Tibial artery (tissue), 4 donors: ENCODE measurements around the gene LCE6A.

Source experiments
- DNase-seq, 2 donors: peaks; one replicate each; pipeline ENCODE4 v3.0.0-alpha.2; 2019
- H3K27ac ChIP-seq, 2 donors: fragments of 200-600 bp; sonication (generic) in 1 of 2; 1 replicate in 1 of 2; 2 replicates in 1 of 2; pipeline ENCODE4 v1.5.1; 2018 to 2019; ENCODE audit warnings: mild to moderate bottlenecking in 1 of 2
- H3K27me3 ChIP-seq, 2 donors: fragments of 200-600 bp; sonication (generic) in 1 of 2; one replicate each; pipeline versions ENCODE4 v1.5.1 to v1.6.0; 2016 to 2019
- H3K36me3 ChIP-seq, 3 donors: fragments of 200-600 bp; sonication (generic) in 2 of 3; one replicate each; pipeline ENCODE4 v1.5.1; 2016 to 2019; ENCODE audit warnings: mild to moderate bottlenecking in 2 of 3
- H3K4me1 ChIP-seq, 4 donors: fragments of 200-600 bp; sonication (generic) in 2 of 4; 1 replicate in 3 of 4; 2 replicates in 1 of 4; pipeline ENCODE4 v1.5.1; 2016 to 2019
- H3K4me3 ChIP-seq, 2 donors: fragments of 200-600 bp; sonication (generic) in 1 of 2; 1 replicate in 1 of 2; 2 replicates in 1 of 2; pipeline ENCODE4 v1.5.1; 2018 to 2019; ENCODE audit warnings: mild to moderate bottlenecking in 2 of 2
- H3K9me3 ChIP-seq, 3 donors: fragments of 200-600 bp; sonication (generic) in 1 of 3; one replicate each; pipeline ENCODE4 v1.5.1; 2016 to 2019
- intact Hi-C: fragments of 100-400 bp; cut with DNase I; formaldehyde crosslinking; loops from one replicate; pipeline ENCODE4 v1.15.0; 2023; ENCODE audit warnings: low total_unique reads
- TF ChIP-seq, protein P1 (sequence below), 2 experiments: fragments of 200-600 bp in 1 of 2; fragments of 450-650 bp in 1 of 2; IDR thresholded peaks; one replicate each; pipeline ENCODE4 v1.5.1; 2017 to 2019; ENCODE audit warnings: antibody characterized with exemption in 2 of 2, mild to moderate bottlenecking in 1 of 2, moderate library complexity in 1 of 2

LCE6A gene

GRCh38 chr1:152880907-152881306 lies 38.3 kb downstream of the LCE6A start:
- no peak for DNase-seq
- no peaks in the 10 kb centered on the region for H3K36me3 ChIP-seq
- TF ChIP-seq, protein P1, sequence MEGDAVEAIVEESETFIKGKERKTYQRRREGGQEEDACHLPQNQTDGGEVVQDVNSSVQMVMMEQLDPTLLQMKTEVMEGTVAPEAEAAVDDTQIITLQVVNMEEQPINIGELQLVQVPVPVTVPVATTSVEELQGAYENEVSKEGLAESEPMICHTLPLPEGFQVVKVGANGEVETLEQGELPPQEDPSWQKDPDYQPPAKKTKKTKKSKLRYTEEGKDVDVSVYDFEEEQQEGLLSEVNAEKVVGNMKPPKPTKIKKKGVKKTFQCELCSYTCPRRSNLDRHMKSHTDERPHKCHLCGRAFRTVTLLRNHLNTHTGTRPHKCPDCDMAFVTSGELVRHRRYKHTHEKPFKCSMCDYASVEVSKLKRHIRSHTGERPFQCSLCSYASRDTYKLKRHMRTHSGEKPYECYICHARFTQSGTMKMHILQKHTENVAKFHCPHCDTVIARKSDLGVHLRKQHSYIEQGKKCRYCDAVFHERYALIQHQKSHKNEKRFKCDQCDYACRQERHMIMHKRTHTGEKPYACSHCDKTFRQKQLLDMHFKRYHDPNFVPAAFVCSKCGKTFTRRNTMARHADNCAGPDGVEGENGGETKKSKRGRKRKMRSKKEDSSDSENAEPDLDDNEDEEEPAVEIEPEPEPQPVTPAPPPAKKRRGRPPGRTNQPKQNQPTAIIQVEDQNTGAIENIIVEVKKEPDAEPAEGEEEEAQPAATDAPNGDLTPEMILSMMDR (IDR thresholded peaks at IDR 0.05) = no peak
- no peak overlapping the region for H3K4me3 ChIP-seq
- no peaks in the 10 kb centered on the region for H3K27me3 ChIP-seq
- no peak overlapping the region for H3K27ac ChIP-seq
- no peaks in the 10 kb centered on the region for H3K9me3 ChIP-seq
- H3K4me1 ChIP-seq = peaks cover 0 to 18% (median 5%) of the 10 kb centered on the region in 4 donors
- intact Hi-C loops = no loop called here

- intact Hi-C loops = no loop called here
- Histone ChIP-seq H3K27me3 (no peaks in the 10 kb centered on the region), H3K36me3 (no peaks in the 10 kb centered on the region), H3K27ac (no peak overlapping the region), H3K4me1 (peaks cover 0 to 33% (median 13%) of the 10 kb centered on the region in 4 donors), H3K4me3 (no peak overlapping the region), H3K9me3 (no peaks in the 10 kb centered on the region)
- TF ChIP-seq, protein P1 (IDR thresholded peaks at IDR 0.05) = no peak
- DNase-seq = no peak
These were observed 41.4 kb downstream of the LCE6A start for GRCh38 chr1:152884085-152884484.

DNA sequence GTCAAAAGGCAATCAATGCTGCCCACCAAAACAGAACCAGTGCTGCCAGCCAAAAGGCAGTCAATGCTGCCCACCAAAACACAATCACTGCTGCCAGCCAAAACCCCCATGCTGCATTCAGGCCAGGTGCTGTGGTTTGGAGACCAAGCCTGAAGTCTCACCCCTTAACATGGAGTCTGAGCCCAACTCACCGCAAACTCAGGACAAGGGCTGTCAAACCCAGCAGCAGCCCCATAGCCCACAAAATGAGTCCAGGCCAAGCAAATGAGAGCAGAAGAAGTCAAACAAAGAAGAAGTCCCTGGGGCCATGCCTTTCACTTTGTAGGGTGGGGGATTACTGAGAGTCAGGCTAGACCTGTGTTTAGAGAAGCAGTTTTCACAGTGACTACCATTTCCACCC lies 41.9 kb downstream of the LCE6A start:
- Histone ChIP-seq H3K36me3 (no peaks in the 10 kb centered on the region), H3K9me3 (no peaks in the 10 kb centered on the region), H3K4me1 (peaks cover 0 to 33% (median 13%) of the 10 kb centered on the region in 4 donors), H3K27me3 (no peaks in the 10 kb centered on the region), H3K27ac (no peak overlapping the region), H3K4me3 (no peak overlapping the region)
- intact Hi-C loops = no loop called here
- TF ChIP-seq, protein P1 (IDR thresholded peaks at IDR 0.05) = no peak
- no peak for DNase-seq

- DNase-seq = no peak
- TF ChIP-seq, protein P1 (IDR thresholded peaks at IDR 0.05) = no peak
- H3K4me3 ChIP-seq = no peak overlapping the region
- intact Hi-C loops = no loop called here
- no peak overlapping the region for H3K27ac ChIP-seq
- no peaks in the 10 kb centered on the region for H3K36me3 ChIP-seq
- H3K27me3 ChIP-seq = no peaks in the 10 kb centered on the region
- H3K9me3 ChIP-seq = no peaks in the 10 kb centered on the region
- peaks cover 0 to 33% (median 13%) of the 10 kb centered on the region in 4 donors for H3K4me1 ChIP-seq
These were observed 42.4 kb downstream of the LCE6A start for GRCh38 chr1:152884966-152885624.

- no peak for DNase-seq
- no peak overlapping the region for H3K27ac ChIP-seq
- no peak overlapping the region for H3K4me3 ChIP-seq
- TF ChIP-seq, protein P1 (IDR thresholded peaks at IDR 0.05) = no peak
- H3K4me1 ChIP-seq = peaks cover 0 to 33% (median 13%) of the 10 kb centered on the region in 4 donors
- intact Hi-C loops = no loop called here
- no peaks in the 10 kb centered on the region for H3K36me3 ChIP-seq
- H3K9me3 ChIP-seq = no peaks in the 10 kb centered on the region
- no peaks in the 10 kb centered on the region for H3K27me3 ChIP-seq
These were observed 43.4 kb downstream of the LCE6A start for GRCh38 chr1:152886085-152886484.
